GM23248 (cell line): Measurements from ENCODE around the gene IFNL1.
"Not testable (repeated sequence)": the region's sequence is repeated elsewhere in the genome, so short reads cannot be mapped to it uniquely, and the experiment has no call there.

Experiments
- EZH2 ChIP-seq: fragments of 200-600 bp; sonication (generic); IDR thresholded peaks from 2 replicates; pipeline ENCODE4 v1.6.1; 2018; ENCODE audit warnings: antibody characterized with exemption, mild to moderate bottlenecking; ENCODE audit not compliant: insufficient read depth, poor library complexity, severe bottlenecking
- EZH2phosphoT487 ChIP-seq: fragments of 200-600 bp; sonication (generic); IDR thresholded peaks from 2 replicates; pipeline ENCODE4 v1.6.1; 2018; ENCODE audit warnings: antibody characterized with exemption, moderate library complexity, mild to moderate bottlenecking, low read depth; ENCODE audit not compliant: insufficient read depth

- not testable (repeated sequence) for TF ChIP-seq EZH2, EZH2phosphoT487
Observed at GRCh38 chr19:39273859-39274258, 22.3 kb upstream of the IFNL1 start.
